ENCODE results near the gene GCAT.

- TF ChIP-seq CTCF (IDR thresholded peaks at IDR 0.05; ENCODE audit: insufficient read depth, low read depth, low read length), result no peak
- no peak for TF ChIP-seq EZH2 (IDR thresholded peaks at IDR 0.05; ENCODE audit: insufficient read depth, low read length)
Observed at GRCh38 chr22:37824674-37825641, 17.2 kb downstream of the GCAT start.
